DMS153 treated with DMSO at 0.1 percent for 48 hours (cell line): Measurements from ENCODE around the gene NBAS.
"Not testable (repeated sequence)": the region's sequence is repeated elsewhere in the genome, so short reads cannot be mapped to it uniquely, and the experiment has no call there.

Experiments used
- DNase-seq: peaks from one replicate; lab custom pipeline; 2025; ENCODE audit not compliant: unreplicated experiment; lab: John Stamatoyannopoulos, UW

The NBAS gene

GRCh38 chr2:15226661-15227060 is 334.5 kb downstream of the NBAS start:
- DNase-seq, result no peak

GRCh38 chr2:15225131-15225530 is 336.0 kb downstream of the NBAS start:
- no peak for DNase-seq

- no peak for DNase-seq
Observed at GRCh38 chr2:15224641-15225040, 336.5 kb downstream of the NBAS start.

- no peak for DNase-seq
Observed at GRCh38 chr2:15223887-15224286, 337.2 kb downstream of the NBAS start.

- no peak for DNase-seq
Observed at GRCh38 chr2:15222856-15223255, 338.3 kb downstream of the NBAS start.

GRCh38 chr2:15220603-15221002 is 340.5 kb downstream of the NBAS start:
- DNase-seq, result no peak

GRCh38 chr2:15218423-15219086 is 342.6 kb downstream of the NBAS start:
- DNase-seq, result no peak

GRCh38 chr2:15212249-15212648 is 348.9 kb downstream of the NBAS start:
- DNase-seq, result no peak

- DNase-seq, result not testable (repeated sequence)
Observed at GRCh38 chr2:15210542-15210941, 350.6 kb downstream of the NBAS start.

- no peak for DNase-seq
Observed at GRCh38 chr2:15206419-15206818, 354.7 kb downstream of the NBAS start.

GRCh38 chr2:15205562-15205961 is 355.6 kb downstream of the NBAS start:
- no peak for DNase-seq

GRCh38 chr2:15201009-15201408 is 360.1 kb downstream of the NBAS start:
- DNase-seq, result no peak

- no peak for DNase-seq
Observed at GRCh38 chr2:15200581-15200980, 360.6 kb downstream of the NBAS start.

GRCh38 chr2:15198051-15198450 is 363.1 kb downstream of the NBAS start:
- DNase-seq, result no peak

GRCh38 chr2:15195813-15196212 is 365.3 kb downstream of the NBAS start:
- DNase-seq, result no peak

- DNase-seq, result no peak
Observed at GRCh38 chr2:15191789-15192188, 369.3 kb downstream of the NBAS start.

- DNase-seq, result no peak
Observed at GRCh38 chr2:15189216-15189615, 371.9 kb downstream of the NBAS start.

GRCh38 chr2:15187702-15188101 is 373.4 kb downstream of the NBAS start:
- DNase-seq, result no peak

- no peak for DNase-seq
Observed at GRCh38 chr2:15186118-15186517, 375.0 kb downstream of the NBAS start.

GRCh38 chr2:15184491-15184890 is 376.6 kb downstream of the NBAS start:
- DNase-seq, result no peak

- no peak for DNase-seq
Observed at GRCh38 chr2:15182275-15182674, 378.9 kb downstream of the NBAS start.

- DNase-seq, result no peak
Observed at GRCh38 chr2:15181092-15181745, 379.9 kb downstream of the NBAS start.

- DNase-seq, result no peak
Observed at GRCh38 chr2:15180379-15180778, 380.8 kb downstream of the NBAS start.
